Measurements from ENCODE around the gene SEC14L1. TPM values are rescaled to one million over a fixed set of nuclear protein-coding genes. Genes with fewer than 3 reads are reported as not detected.
"Not testable (repeated sequence)": the region's sequence is repeated elsewhere in the genome, so short reads cannot be mapped to it uniquely, and the experiment has no call there.

SEC14L1 gene
- total RNA-seq, 2 donors from 2014 or later, result 71.6 to 82.2 TPM

- intact Hi-C loops (cut with DNase I), result no loop called here
- DNase-seq, result no peak
- ATAC-seq, result peak in 1 of 2 donors; percentile 35
Measured at GRCh38 chr17:77132411-77133086, 8.2 kb upstream of the SEC14L1 start.

DNA sequence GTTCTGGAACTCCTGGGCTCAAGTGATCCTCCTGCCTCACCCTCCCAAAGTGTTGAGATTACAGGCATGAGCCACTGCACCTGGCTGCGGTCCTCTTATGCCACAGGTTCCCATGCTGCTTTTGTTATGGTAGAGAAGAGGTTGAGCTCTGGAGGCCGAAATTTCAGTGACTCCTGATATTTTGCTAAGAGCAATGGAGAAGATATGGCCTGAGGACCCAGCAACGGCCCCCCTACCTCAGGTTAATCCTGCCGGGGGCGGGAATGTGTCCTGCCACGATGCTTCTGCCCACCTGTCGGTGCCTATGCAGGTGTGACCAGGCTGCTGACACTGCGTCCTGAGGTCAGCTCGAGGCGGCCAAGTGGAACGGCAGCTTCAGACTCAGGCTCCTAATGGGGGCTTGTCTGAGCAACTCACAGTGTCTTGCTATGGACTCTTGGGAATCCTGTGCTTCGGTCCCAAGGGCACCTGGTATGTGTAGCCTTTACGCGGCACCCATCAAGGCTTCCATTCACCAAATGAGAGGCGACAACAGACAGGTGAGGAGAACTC, 7.6 kb upstream of the SEC14L1 start:
- intact Hi-C loops (cut with DNase I), result no loop called here
- DNase-seq, result no peak
- ATAC-seq, result no peak

GRCh38 chr17:77136420-77136767, 4.4 kb upstream of the SEC14L1 start:
- ATAC-seq (no peak), DNase-seq (no peak)
- intact Hi-C loops (cut with DNase I), result no loop called here

DNA sequence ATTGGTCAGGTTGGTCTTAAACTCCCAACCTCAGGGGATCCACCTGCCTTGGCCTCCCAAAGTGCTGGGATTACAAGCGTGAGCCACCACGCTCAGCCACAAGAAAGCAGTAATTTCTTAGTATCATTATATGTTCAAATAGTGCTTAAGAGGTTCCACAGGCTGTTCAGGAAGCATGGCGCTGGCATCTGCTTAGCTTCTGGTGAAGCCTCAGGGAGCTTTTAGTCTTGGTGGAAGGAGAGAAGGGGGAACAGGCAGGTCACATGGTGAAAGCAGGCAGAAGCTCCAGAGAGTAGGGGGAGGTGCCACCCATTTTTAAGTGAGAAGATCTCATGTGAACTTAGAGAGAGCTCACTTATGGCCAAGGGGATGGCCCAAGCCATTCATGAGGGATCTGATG, 3.7 kb upstream of the SEC14L1 start:
- DNase-seq (no peak), ATAC-seq (no peak)
- intact Hi-C loops (cut with DNase I), result no loop called here

- ATAC-seq; intact Hi-C loops (cut with DNase I); DNase-seq: not testable (repeated sequence)
Measured at GRCh38 chr17:77137886-77138285, 2.9 kb upstream of the SEC14L1 start.

DNA sequence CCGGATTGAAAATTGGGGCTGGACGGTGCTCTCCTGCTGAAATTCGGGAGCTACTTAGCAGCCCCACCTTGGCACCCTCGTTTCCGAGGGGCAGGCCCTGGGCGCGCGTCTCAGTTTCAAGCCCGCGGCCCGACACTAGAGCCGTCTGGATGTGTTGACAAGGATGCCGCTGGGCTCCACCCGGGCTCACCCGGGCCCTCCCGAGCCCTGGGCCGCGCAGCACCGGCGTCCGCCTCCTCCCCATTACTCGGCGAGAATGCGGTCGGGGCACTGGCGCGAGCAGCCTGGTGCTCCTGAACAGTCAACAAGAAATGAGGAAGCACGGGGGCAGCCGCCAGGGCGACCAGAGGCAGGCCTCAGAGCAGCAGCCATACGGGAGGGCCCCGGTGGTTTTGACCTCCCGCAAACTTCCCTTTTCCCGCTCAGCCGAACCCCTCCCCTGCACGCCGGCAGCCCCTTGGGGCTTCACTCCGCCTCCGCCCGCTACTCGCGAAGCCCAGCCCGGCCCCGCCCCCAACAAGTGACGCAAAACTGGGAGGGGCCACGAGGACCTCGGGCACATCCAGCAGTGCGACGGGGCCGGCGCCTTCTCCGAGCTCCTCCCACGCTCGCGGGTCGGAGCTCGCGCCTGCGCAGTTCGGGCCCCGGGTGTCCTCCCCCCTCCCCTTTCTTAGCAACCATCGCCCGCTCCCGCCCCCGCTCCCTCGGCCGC, 447 bp upstream of the SEC14L1 start:
- DNase-seq (peak; percentile 99), ATAC-seq (peak; percentile 98)
- intact Hi-C loops (cut with DNase I), result loop anchor here in 1 of 2 donors (5.0 kb wide), 1 partner anchor 43 kb away; no protein-coding TSS in a partner anchor

GRCh38 chr17:77141846-77142449, 1.2 kb downstream of the SEC14L1 start:
- ATAC-seq (no peak), DNase-seq (no peak)
- intact Hi-C loops (cut with DNase I), result loop anchor here in 1 of 2 donors (5.0 kb wide), 1 partner anchor 45 kb away; no protein-coding TSS in a partner anchor

GRCh38 chr17:77142689-77143088, 1.9 kb downstream of the SEC14L1 start:
- intact Hi-C loops (cut with DNase I), result loop anchor here in 1 of 2 donors (5.0 kb wide), 1 partner anchor 45 kb away; no protein-coding TSS in a partner anchor
- DNase-seq, result no peak

DNA sequence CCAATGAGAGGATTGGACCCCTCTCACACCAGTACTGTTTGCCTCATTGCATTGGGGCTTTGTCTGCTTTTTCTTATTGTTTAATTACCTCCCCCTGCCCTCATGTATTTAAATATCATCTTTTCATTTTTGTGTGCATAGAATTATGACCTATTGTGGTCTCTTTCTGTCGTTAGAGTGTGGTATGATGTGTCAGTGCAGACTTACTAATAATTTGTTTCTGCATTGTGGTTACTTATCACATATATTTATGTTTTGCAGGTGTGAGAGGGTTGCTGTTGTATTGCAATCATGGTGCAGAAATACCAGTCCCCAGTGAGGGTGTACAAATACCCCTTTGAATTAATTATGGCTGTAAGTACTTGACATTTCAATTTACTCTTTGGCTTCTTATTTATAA, 2.5 kb downstream of the SEC14L1 start:
- no peak for DNase-seq
- no peak for ATAC-seq
- intact Hi-C loops (cut with DNase I), result loop anchor here in 1 of 2 donors (5.0 kb wide), 1 partner anchor 46 kb away; no protein-coding TSS in a partner anchor

More at GRCh38 chr17:77142689-77143088, 1.9 kb downstream of the SEC14L1 start:
- ATAC-seq, result no peak

- ATAC-seq (no peak), DNase-seq (no peak)
- intact Hi-C loops (cut with DNase I), result loop anchor here in 1 of 2 donors (2.0 to 5.0 kb wide), 2 partner anchors 47 to 65 kb away; no protein-coding TSS in a partner anchor
Measured at GRCh38 chr17:77144227-77144626, 3.5 kb downstream of the SEC14L1 start.

- no peak for DNase-seq
- intact Hi-C loops (cut with DNase I), result loop anchor here (2.0 to 5.0 kb wide), 2 partner anchors 48 to 64 kb away; no protein-coding TSS in a partner anchor
- ATAC-seq, result no peak
Measured at GRCh38 chr17:77145224-77145611, 4.4 kb downstream of the SEC14L1 start.

- peak; percentile 77 for DNase-seq
- ATAC-seq, result peak; percentile 37 to 61
- intact Hi-C loops (cut with DNase I), result loop anchor here (2.0 to 5.0 kb wide), 2 partner anchors 48 to 63 kb away; no protein-coding TSS in a partner anchor
Measured at GRCh38 chr17:77145612-77146245, 5.0 kb downstream of the SEC14L1 start.

DNA sequence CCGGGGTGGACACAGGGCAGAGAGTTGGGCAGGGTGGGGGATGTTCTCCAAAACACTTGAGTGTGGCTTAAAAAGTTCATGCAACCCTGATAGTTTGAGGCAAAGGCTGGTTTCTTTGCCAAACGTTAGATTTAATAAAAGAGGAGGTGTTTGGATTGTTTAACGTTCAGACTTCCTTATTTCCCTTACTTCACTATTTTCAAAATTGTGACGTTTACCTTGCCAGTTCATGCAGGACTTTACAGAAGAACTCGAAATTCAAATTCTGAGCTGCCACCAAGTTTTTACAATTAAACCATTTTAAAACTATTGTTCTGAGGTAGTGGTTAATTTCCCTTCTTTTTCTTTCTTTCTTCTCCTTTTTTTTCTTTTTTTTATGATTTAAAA, 5.5 kb downstream of the SEC14L1 start:
- no peak for DNase-seq
- ATAC-seq, result no peak
- intact Hi-C loops (cut with DNase I), result loop anchor here in 1 of 2 donors (5.0 kb wide), 1 partner anchor 49 kb away; no protein-coding TSS in a partner anchor

- ATAC-seq (peak; percentile 55 to 63), DNase-seq (peak; percentile 36)
- intact Hi-C loops (cut with DNase I), result loop anchor here in 1 of 2 donors (5.0 kb wide), 1 partner anchor 50 kb away; no protein-coding TSS in a partner anchor
Measured at GRCh38 chr17:77146882-77147281, 6.1 kb downstream of the SEC14L1 start.

DNA sequence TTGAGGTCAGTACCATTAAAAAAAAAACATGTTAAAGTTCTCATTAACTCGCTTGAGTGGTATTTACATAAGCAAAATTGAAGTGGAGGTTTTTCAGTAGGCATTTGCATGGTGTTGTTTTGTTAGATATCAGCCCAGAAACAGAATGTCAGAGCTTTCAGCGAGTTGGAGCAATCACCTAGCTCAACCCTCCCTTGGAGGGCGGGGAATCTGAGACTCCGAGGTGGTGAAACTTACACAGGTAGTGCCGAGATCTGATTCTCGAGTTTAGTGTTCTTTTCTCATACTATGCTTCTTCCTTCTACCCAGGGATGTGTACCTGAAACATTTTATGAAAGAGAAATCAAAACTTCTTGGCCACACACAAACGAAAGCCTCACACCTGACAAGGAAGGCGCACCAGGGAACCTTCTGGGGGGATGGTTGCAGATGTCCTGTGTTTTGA, 6.6 kb downstream of the SEC14L1 start:
- intact Hi-C loops (cut with DNase I), result loop anchor here in 1 of 2 donors (5.0 kb wide), 1 partner anchor 50 kb away; no protein-coding TSS in a partner anchor
- no peak for DNase-seq
- ATAC-seq, result peak in 1 of 2 donors; percentile 52

GRCh38 chr17:77148077-77148939, 7.5 kb downstream of the SEC14L1 start:
- intact Hi-C loops (cut with DNase I), result loop anchor here in 1 of 2 donors (5.0 kb wide), 1 partner anchor 51 kb away; no protein-coding TSS in a partner anchor
- ATAC-seq, result no peak
- no peak for DNase-seq

GRCh38 chr17:77148940-77149510, 8.3 kb downstream of the SEC14L1 start:
- ATAC-seq (no peak), DNase-seq (no peak)

More at GRCh38 chr17:77148940-77149510, 8.3 kb downstream of the SEC14L1 start:
- intact Hi-C loops (cut with DNase I), result loop anchor here in 1 of 2 donors (5.0 kb wide), 1 partner anchor 52 kb away; no protein-coding TSS in a partner anchor
